GM19395 (cell line): ENCODE measurements around the gene PHC2.

ENCODE experiments used
- ATAC-seq: cut with Tn5 transposase; IDR thresholded peaks from one replicate; pipeline ENCODE4 v1.9.1; 2021; ENCODE audit warnings: mild to moderate bottlenecking, moderate library complexity; ENCODE audit not compliant: unreplicated experiment

The PHC2 gene

DNA sequence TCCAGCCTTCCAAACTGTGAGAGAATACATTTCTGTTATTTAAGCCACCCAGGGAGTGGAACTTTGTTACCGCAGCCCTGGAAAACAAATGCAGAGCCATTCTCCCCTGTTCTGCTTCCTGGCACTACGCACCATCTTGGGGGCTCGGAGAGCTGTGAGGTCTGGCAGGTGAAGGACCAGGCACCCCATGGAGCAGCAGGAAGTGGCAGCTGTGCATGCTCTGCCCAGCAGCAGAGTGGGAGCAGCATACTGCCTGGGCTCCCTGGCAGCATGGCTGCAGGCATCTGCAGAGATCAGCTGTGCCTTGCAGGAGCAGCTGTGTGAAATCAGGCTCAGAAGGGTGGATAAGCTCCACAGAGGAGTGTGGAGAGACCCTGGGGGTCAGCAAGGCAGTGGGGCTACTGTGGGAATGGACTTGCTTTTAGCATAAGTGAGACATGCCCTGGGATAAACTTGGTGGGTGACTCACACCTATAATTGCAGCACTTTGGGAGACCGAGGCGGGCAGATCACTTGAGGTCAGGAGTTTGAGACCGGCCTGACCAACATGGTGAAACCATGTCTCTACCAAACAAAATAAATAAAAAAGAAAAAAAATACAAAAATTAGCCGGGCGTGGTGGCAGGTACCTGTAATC lies 23.9 kb upstream of the PHC2 start:
- ATAC-seq = no peak

DNA sequence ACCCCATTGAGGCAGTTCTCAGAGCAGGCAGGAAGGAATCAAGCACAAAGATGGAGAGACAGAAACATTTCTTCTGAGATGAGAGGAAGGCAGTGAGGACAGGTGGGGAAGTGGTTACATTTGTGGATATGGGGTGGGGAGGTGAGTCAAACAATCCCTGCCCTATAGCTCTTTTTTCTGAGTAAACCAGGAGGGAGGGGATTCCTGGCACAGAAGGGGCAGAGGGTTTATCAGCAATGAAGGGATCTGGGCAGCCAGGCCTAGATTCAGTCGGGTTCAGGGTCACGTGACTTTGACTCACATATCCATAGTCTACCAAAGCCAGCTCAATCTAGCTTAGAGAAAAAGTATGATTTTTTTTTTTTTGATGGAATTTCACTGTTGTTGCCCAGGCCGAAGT lies 15.7 kb upstream of the PHC2 start:
- ATAC-seq = no peak

DNA sequence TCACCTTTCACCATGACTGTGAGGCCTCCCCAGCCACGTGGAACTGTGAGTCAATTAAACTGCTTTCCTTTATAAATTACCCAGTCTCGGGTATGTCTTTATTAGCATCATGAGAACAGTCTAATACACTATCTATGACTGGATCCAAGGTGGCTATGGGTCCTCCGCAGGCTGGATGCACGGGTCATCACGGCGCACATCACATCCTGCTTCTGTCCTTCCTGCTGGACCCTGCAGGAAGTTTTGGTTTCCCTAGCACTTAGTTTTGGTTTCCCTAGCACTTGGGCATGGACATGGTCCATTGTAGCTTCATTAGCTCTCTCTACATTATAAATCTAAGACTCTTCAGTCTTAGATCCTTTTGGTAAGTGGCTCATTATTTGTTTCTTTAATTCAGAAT lies 14.2 kb upstream of the PHC2 start:
- ATAC-seq = no peak

DNA sequence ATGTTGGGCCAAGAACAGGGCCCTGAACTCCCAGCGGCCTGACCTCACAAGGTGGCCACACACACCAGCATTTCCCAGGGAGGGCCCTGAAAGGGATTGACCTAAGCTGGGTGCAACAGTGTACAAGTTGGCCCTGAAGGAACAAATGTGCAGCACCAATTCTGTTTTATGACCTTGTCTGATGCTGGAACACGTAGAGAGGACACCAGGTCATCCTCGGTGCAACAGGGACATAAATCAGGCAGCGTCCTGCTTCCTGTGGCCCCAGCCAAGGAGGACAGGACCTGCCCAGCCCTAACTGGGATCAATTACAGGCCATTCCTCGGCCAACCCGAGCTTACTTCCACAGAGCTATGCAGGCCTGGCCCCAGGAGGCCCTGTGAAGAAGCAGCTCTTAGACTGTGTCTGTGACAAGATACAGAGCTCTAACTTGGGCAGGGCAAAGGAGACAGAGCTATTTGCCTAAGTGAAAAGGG lies 12.8 kb upstream of the PHC2 start:
- no peak for ATAC-seq

DNA sequence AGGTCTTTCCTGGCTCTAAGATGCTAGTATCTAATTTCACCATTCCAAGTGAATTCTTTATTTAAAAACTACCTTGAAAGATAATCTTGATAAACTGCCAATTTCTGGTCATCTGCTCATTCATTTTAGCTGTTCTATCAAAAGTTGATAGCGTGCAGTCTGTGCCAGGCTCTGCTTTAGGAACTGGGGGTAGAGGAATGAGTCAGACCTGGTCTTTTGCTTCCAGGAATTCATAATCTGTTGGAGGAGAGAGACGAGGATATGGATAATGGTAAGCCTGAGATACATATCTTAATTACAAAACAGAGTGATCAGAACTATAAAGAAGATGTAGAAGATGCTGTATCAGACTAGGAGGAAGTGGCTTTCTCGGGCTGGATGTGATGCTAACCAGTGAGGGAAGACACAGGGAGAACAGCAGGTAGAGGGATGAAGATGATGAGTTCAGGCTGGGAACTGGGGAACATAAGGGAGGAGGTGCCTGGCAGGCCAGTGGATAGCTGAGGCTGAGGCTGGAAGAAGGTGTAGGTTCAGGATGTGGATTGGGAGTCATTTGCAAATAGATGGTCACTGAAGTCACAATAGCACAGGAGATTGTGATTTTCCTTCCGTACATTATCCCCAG lies 12.3 kb upstream of the PHC2 start:
- no peak for ATAC-seq

- no peak for ATAC-seq
Observed at GRCh38 chr1:33442141-33442540, 11.2 kb upstream of the PHC2 start.

- ATAC-seq = no peak
Observed at GRCh38 chr1:33441088-33441745, 10.3 kb upstream of the PHC2 start.

- no peak for ATAC-seq
Observed at GRCh38 chr1:33439662-33440061, 8.8 kb upstream of the PHC2 start.

- no peak for ATAC-seq
Observed at GRCh38 chr1:33438364-33439160, 7.7 kb upstream of the PHC2 start.

- ATAC-seq = no peak
Observed at GRCh38 chr1:33436557-33437285, 5.8 kb upstream of the PHC2 start.

- no peak for ATAC-seq
Observed at GRCh38 chr1:33435096-33435820, 4.4 kb upstream of the PHC2 start.

DNA sequence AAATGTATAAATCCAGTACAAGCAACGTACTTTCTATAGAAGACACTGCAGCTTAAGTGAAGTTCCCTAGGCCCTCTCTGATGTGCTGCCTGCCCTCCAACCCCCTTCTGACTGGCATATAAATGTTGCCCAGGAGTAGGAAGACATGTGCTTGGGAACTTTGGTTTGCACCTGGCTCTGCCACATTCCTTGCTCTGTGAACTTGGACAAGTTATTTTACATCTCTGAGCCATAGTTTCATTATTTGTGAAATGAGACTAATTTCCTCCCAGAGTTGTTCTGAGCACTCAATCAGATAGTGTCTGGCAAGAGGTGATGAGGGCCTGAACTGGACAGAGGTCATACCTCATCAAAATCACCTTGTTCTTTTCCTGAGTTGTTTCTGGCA lies 3.5 kb upstream of the PHC2 start:
- ATAC-seq = no peak

DNA sequence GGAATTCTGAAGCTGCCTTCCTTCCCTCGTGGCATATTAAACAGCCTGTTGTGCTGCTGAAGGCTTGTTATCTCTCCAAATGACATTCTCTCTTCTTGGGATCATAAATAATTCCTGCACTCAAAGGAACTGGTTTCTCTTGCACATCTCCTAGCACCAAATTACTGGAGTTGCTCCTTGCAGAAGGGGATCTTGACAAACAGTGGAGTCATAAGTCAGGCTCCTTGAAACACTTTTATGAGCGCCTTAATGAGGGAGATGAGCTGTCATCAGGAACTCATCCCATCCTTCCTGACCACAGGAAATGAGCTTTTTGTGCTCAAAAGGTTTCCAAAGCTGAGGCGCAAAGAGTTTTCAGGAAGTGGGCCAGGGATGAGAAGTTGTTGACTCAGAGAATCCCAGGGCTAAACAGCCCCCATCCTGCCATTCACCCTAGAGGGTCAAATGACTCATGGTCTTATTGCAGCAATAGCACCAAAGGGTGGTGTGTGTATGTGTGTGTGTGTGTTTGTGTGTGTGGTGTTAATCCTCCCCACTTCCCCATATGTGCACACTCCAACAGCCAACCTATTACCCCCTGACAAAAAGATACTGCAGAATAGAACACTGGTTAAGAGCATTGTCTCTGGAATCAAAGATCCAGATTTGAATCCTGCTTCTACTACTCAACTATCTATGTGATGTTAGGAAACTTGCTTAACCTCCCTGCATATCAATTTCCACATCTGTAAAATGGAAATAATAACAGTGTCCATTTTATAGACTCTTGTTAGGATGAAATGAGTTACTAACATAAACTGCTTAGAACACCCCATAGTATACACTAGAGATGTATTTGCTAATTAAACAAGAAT lies 2.8 kb upstream of the PHC2 start:
- no peak for ATAC-seq

DNA sequence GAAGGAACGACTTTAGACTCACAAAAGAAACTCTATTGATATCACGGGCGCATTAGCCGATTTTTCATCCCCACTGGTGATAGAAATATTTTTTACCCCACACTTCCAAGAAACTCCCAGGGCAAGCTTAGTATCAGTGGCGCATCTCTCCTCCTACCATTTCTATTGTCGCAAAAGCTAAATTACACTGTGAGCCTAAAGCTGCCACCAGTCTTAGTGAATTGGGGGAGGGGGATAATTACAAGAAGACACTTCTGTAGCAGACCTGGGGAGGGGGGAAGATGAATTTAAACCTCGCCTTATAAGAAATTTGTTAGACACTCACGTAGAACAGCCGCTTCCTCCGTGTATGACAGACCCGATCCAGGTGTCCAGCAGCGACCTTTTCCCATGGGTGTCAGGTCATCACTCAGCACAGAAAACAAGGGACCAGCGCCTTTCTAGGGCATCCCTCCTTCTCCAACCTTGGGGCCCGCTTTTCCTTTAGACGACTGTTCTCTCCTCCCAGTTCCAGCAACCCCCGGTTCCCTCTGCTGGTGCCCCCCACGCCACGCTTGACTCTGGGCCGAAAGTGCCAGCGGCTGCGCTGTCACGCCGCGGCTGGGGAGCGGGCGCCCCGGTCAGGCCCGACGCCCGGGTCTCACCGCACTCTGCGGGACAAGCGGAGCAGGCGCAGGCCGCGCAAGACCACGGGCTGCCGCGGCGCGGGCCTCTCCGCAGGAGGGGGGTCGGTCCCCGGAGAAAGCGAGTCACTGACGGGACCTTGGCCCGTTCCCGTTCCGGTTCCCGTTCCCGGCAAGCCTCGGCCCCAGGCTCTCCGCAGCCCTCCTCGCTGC lies 821 bp downstream of the PHC2 start:
- peak; percentile 9 for ATAC-seq

DNA sequence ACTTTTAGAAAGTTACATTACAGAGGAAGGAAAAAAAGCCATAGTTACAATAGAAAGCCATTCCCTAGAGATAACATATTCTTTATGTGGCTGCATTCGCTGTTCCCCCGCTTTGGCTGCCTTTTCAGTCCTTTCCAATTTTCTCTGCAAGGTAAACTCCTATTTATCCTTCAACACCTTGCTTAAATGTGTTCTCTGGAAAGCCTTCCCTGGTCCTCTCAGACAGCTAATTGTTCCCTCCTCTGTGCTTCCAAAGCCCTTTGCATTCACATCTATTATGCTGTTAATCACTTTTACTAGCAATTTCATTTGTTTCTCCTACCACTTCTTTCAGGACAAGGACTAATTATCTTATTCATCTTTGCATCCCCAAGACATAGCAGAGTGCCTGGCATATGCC lies 1.6 kb downstream of the PHC2 start:
- ATAC-seq = no peak

DNA sequence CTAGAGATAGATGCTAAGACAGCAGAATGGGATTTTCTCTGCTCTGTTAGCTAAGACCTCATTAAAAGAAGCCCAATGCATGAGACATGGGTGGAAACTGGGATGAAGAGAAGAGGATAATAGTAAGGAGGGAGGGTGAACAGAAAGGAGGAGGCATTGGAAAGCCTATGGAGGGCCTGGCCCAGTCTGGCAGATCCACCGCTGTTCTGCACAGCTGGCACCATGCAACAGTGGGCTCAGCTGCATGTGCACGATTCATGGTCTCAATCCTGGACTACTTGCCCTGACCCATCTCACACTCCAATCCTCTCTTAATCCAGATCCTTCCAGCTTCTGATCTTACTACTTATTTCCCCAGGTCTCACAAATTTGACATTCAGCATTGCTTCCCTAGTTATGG lies 2.2 kb downstream of the PHC2 start:
- ATAC-seq = no peak

DNA sequence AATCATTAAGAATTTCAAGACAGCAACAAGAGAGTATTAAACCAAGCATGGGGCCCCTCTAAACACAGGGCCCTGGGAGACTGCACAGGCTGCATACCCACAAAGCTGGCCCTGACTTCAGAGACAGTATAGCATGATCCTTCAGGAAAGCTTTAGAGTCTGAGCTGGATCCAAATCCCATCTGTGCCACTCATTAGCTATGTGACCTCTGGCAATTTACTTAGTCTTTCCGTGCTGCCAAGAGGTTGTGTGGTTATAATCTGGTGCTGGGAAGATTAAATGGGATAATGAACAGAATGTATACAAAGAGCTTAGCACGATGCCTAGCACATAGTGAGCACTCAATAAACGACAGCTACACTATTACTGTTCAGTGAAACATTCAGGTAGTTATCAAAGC lies 4.0 kb downstream of the PHC2 start:
- ATAC-seq = no peak

- ATAC-seq = no peak
Observed at GRCh38 chr1:33425900-33426299, 5.0 kb downstream of the PHC2 start.
